NCI-H1105 treated with DMSO at 0.1 percent for 48 hours (cell line): ENCODE results near the gene BICDL1.
"Not testable (repeated sequence)": the region's sequence is repeated elsewhere in the genome, so short reads cannot be mapped to it uniquely, and the experiment has no call there.

Source experiments
- DNase-seq: peaks from one replicate; lab custom pipeline; 2025; lab: John Stamatoyannopoulos, UW

BICDL1 gene

DNA sequence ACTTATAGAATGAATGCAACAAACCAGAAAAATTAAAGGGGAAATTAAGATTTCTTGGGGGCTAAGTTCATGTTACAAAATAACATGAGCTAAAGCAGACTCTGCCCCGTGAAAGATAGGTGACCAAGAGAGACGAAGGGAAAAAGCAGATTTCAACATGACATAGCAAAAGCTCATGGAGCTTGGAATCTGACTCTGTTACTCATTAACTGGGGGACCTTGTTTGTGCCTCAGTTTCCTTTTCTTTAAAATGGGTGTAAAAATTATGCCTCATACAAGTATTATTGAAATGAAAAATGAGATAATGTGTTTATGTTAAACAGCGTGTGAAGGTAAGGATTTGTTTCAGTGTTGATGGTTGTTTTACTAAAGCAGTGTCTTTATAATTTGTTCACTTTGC, 11.5 kb downstream of the BICDL1 start:
- DNase-seq = no peak

DNA sequence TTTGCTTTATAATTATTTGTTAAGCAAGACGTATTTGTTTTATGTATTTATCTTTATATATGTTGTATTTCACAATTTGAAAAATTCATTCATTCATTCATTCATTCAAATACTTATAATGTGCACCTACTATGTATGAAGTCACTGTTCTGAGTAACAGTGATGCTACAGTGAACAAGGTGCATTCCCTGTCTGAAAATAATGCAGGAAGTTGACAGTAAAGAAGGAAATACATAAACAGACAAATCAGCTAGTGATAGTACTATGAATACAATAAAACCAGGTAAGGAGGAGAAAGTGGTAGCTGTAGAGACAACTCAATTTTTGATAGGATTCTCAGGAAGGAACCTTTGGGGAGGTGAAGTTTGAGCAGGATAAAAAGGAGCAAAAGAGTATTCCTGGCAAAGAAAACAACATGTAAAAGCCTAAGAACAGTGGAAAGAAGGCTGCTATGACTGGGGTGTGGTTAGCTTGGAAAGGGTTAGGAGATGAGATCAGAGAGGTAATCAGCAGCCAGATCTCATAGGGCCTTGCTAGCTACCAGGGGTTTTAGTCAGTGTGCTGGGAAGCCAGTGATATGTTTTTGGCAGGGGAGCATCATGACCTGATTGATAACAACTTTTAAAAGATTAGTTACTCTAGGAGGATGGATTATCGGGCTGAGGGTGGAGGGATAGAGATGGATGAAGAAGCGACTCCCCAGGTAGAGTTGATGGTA, 17.4 kb downstream of the BICDL1 start:
- DNase-seq = no peak

DNA sequence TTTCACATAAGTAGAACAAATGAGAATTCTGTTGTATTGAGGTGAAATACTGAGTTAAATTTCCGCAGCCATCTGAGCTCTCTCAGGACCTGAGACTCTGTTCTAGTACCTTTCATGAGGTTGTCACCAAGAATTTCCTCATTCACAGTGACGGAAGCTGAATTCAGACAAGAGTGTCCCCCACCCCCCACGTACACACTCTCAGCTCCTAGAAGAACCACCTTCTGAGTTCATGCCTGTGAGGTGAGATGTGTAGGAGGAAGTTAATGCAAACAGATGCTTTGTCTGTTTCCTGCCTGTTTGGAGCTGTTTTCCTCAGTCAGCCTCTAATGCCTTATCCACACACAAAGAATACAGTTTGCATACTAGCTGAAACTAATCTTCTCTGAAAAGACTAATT, 18.2 kb downstream of the BICDL1 start:
- DNase-seq = no peak

DNA sequence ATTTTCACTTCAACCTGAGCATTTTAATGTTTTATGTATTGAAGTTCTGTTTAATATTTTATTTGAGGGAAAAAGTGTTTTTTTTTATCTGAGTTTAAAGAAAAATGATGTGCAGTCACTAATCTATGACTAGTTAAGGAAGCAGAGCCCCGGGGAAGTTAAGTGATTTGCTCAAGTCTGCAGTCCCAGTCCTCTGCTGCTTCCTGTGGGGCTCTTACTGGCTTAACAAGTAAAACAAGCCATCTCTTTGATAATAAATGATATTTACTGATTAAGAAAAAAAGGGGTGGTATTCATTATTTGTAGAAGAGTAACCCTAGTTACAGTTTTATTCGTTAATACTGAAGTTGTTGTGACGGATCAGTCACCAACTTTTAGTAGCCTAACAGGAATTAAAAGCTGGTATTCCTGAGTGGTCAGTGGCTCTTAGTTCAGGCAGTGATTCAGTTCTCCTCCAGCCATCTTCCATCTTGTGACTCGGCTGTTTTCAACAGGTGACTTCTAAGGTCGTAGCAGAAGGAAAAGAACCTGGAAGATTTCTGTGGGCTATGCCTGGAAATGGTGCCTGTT, 21.7 kb downstream of the BICDL1 start:
- DNase-seq = no peak

DNA sequence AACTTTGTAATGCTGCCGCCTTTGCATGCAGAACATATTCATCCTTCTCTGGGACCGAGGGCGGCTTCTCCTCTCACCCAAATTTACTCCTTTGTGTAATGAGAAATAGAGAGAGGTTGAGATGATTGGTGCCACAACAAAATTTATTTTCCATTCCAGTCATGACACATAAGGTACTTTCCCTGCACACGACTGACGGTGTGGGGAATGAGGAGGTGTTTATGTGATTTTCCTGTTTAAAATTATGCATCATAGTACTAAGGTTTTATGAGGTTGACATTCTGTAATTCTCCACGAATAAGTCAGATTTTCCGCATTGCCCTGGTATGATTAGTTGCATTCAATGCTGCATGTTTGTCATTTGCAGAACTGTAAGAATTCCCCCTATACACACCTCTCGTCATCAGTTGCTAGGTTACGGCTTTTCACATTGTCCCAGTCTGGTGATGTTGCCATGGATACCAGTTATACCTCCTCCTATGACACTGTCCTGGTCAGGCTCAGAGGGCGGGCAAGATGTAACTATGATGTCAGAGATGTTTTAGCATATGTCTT, 23.1 kb downstream of the BICDL1 start:
- no peak for DNase-seq

DNA sequence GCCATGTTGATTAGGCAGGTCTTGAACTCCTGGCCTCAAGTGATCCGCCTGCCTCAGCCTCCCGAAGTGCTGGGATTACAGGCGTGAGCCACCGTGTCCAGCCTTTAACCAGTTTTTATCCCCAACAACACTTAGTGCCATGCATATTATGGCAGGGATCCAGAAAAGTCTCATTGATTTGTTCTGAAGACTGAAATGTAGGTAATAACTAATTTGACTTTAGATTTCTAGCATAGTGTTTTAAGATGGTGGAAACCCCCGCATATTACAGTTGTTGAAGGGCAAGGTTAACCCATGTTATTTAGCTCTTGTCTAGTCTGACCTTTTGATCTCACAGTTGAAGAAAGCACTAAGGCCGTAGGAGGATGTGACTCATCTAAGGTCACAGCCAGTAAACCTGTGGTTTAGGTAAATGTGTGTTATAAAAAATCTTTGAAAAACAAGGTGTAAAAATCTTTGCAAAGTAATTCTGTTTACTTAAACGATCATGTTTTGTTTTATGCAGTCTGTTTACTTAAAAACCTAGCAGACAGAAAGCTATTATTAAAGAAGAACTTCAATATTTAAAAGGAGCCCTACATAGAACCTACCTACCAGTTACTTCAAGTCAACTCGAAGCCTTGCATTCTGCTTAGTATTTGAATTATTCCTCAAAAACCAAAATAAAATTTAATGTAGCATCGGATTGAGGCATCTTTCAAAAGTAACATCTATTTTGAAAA, 24.8 kb downstream of the BICDL1 start:
- DNase-seq = no peak

DNA sequence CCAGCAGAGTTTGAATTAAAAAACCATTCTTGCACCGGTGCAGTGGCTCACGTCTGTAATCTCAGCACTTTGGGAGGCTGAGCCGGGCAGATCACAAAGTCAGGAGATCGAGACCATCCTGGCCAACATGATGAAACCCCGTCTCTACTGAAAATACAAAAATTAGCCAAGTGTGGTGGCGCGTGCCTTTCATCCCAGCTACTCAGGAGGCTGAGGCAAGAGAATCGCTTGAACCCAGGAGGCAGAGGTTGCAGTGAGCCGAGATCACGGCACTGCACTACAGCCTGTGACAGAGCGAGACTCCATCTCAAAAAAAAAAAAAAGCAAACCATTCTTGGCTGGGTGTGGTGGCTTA, 25.3 kb downstream of the BICDL1 start:
- not testable (repeated sequence) for DNase-seq

DNA sequence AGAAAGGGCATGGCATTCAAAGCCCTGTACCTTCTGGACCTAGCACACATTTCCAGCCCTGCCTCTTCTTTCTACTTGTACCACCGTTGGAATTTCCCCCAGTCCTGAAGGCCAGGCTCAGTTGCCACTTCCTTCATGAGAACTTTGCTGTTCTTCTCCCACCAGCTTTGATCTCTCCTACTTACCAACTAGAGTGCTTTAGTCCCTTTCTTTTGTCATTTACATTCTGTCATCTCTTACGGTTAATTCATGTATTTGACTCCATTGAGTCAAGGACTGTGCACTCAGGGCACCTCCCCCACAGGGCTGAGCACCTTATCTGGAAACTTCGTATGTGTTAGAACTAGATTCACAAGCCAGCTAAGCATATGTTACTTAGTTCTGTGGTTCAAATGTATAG, 26.3 kb downstream of the BICDL1 start:
- no peak for DNase-seq

GRCh38 chr12:120016199-120016598, 27.2 kb downstream of the BICDL1 start:
- not testable (repeated sequence) for DNase-seq

DNA sequence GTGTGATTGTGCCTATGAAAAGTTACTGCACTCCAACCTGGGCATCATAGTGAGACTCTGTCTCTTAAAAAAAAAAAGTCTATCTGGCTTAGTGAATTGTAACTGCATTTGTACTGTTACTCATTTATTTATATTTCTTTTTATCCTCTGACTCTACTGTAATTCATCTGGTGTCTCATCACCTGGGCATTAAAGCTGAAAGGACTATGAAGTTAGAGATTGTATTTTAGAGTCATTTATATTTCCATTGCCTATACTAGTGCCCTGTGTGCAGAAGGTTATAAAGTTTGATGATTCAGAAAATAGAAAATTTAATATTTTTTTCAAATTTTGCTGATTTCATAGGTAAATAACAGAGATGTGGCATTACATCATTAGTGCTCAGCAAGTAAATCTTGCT, 30.2 kb downstream of the BICDL1 start:
- DNase-seq = no peak

DNA sequence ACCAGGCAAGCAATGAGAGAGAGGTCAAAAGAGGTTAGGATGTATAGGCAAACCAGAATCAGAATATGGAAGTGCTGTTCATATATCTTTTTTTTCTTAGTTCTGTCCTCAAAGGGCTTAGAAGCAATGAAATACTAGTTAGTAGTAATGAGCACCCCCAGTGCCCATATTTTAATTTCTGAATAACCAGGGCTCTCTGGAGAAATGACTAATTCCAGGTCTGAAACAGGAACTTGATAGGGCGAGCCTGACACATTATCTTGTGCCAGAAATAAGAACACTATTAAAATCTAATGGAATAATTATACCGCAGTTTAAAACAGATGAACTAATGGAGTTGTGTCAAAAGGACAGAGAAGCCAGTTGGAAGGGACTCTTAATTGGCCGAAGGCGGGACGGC, 30.9 kb downstream of the BICDL1 start:
- no peak for DNase-seq

- DNase-seq = no peak
These were observed 35.2 kb downstream of the BICDL1 start for GRCh38 chr12:120024193-120024592.

- no peak for DNase-seq
These were observed 36.6 kb downstream of the BICDL1 start for GRCh38 chr12:120025640-120026039.

DNA sequence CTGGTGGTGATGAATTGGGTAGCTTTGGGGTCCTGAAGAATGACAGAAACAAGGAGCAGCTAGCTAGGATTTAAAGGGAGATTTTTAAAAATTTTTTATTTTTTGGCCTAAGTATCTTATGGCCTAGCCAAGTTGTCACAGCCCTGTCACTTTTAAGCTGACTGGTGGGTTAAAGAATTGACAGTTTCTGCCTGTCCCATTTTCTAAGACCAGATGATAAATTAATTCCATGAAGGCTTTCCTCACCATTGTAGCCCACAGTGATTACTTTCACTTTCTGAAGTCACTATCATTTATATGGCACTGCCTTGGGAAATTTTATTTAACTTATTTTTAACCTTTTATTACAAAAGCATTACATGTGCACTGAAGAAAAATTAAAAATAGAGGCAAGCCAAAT, 43.2 kb downstream of the BICDL1 start:
- DNase-seq = no peak

DNA sequence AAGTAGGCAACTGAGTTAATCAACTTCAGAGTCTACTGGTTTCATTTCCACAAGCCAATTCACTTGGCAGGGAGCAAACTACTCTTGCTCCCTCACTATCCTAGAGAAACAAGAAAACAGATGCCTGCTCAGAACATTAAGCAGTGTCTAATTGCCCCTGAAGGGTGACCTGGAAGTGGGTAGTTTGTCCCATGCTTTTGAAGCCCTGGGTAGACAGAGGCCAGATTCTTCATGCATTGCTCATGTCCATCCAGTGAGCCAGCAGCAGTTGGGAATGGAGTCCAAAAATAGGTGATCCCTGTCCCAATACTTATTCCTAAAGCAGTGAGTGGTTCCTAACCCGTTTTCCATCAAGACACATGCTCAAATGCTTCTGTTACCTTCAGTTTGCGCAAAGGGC, 48.8 kb downstream of the BICDL1 start:
- no peak for DNase-seq

DNA sequence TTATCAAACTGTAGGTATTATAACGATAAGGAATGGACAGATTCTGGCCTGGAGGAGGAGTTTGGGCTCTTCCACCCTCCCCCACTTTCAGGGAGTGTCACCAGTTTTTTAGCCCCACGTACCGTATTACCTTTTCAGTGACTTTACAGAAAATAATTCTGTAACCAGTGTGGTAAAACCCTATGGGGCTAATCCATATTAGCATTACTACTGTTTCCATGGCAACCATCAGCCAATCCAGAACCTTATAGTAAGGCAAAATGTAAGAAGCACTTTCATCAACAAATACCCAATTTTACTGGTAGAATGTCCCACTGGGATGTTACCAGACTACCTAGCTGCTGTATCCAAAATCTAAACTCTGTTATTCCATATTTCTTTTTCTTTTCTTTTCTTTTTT, 50.7 kb downstream of the BICDL1 start:
- no peak for DNase-seq

- DNase-seq = no peak
These were observed 52.6 kb downstream of the BICDL1 start for GRCh38 chr12:120041386-120042231.

- not testable (repeated sequence) for DNase-seq
These were observed 56.3 kb downstream of the BICDL1 start for GRCh38 chr12:120045367-120045766.

DNA sequence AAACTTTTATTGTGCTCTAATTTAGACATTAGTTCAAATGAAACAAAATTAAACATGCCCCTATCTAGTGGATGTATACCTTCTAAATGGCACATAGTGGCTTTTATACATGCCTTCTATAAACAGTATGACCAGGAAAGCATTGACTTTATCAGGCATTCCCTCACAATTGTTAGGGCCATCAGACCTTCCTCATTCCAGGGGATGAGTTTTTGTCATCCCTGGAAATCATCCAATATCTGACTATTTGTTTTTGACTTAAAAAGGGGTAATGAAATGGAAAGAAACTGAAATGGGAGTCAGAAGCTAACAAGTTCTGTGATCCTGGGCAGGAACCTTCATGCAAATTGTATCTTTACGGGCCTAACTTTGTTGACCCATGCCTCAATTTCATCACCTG, 58.0 kb downstream of the BICDL1 start:
- no peak for DNase-seq

DNA sequence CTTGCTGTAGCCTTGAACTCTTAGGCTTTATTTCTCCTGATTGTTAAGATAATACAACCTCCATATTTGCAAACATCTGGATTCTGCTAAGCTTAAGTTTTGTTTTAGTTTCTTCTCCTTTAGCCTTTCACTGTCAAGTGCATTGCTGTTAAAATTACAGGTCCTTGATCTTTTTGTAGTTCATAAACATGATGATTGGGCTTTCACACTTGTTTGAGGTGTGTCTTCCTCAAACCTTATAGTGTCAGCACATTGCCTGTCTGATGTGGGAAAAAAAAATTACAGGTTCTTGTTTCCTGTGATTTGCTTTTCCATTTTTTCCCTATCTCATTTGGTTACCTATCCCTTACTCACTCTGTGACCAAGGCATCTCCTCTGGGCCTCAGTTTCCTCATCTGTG, 59.2 kb downstream of the BICDL1 start:
- DNase-seq = no peak

- no peak for DNase-seq
These were observed 60.4 kb downstream of the BICDL1 start for GRCh38 chr12:120049426-120049825.

DNA sequence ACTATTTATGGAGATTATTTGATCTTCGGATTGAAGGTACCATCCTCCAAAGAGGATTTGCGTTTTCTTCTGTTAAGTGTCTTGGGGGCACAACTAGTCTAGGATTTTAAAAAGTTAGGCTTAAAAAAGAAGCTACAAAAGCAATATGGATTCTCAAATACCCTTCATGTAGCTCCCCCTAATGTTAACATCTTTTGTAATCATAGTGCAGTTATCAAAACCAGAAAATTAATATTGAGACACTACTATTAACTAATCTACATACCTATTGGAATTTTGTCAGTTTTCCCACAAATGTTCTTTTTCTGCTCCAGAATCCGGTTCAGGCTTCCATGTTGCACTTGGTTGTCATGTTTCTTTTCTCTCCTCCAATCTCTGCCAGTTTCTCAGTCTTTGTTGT, 62.5 kb downstream of the BICDL1 start:
- no peak for DNase-seq
